NCI-H446 (cell line): ENCODE measurements around the gene TMEM207.

Experiments used
- DNase-seq, 2 experiments: peaks; one replicate each; lab custom pipeline; 2025; lab: John Stamatoyannopoulos, UW

The TMEM207 gene

DNA sequence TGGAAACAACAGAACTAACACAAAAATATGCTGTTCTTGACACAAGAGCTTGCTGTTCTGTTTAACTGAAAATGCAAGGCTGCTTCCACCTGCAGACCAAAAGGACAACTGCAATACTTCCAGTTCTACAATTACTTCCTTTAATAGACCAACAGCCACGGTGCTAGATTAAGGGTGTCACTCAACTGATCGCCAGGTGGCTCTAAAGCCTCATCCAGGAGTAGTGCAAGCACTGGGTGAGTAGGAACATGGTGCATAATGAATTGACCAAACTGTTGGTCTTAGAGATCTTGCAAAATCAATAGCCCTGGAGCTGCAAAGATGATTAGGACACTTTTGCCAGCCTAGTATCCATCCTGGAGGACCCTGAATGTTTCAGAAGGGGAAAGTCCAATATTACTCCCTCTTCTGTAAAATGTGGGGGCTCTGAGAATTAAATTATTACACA lies 65.4 kb downstream of the TMEM207 start:
- no peak for DNase-seq

DNA sequence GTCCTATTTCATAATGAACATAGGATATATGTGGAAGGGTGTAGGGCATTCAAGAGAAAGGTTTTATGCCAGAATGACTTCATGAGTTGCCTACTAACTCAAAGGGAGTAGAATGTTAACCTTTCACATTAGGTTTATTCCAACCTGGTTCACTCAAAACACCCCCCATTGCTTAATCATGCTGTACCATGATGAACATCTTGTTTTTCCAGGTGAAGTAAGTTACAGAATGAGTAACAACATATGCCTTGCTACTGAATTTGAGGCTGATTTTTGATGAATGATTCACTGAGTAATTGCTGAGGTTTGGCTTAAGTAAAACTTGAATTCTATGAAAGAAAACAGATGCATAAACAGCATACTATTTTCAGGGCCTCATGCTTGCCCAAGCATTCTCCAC lies 67.6 kb downstream of the TMEM207 start:
- no peak for DNase-seq

DNA sequence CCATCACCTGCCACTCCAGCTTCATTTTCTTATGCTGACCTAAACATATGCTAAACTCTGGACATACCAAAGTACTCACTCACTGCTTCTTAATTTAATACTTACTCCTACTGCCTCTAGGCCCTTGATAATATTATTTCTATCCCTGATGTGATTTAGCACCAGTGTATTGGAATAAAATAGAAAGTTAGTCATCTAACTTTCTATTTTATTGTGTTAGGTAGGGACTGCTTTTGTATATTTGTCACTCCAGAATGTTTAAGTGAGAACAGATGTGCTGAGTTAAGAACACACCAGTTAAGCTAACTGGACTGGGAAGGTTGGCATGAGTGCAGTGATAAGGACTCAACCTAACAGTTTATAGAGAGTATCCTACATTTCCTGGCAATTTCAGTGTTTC lies 68.3 kb downstream of the TMEM207 start:
- DNase-seq = no peak

DNA sequence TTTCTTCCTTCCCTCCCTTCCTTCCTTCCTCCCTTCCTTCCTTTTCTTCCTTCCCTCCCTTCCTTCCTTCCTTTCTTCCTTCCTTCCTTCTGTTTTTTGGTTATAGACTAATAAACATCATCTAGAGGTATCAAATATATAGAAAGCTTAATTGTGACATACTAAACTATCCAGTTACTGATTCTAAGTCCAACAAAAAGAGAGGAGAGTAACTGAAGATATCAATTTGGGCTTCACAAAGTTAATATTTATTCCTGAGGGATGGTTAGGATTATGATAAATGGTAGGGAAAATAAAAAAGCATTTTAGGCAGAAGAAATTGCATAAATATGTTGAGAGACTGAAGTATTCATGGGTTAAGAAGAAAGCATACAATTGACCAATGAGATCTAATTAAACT lies 69.5 kb downstream of the TMEM207 start:
- no peak for DNase-seq
